HG03108 (cell line): ENCODE results near the gene PSMD1.
"Not testable (repeated sequence)": the region's sequence is repeated elsewhere in the genome, so short reads cannot be mapped to it uniquely, and the experiment has no call there.

Experiments
- ATAC-seq: cut with Tn5 transposase; IDR thresholded peaks from one replicate; pipeline ENCODE4 v1.9.1; 2021; ENCODE audit warnings: moderate library complexity; ENCODE audit not compliant: unreplicated experiment

Gene PSMD1

DNA sequence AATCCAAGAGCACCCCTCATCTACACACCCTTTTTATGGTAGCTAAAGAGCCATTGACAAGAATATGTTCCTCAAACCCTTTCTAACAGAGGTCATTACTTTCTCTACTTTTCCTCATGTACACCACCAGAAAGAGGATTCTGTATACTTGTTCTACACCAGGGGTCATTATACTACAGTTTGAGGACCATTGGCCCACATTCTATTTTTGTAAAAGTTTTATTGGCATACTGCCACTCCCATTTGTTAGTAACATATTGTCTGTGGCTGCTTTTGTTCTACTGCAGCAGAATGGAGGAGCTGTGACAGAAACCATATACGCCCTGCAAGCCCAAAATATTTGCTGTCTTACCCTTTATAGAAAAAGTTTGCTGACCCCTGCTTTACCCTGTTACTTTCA is 53.9 kb downstream of the PSMD1 start:
- ATAC-seq: no peak

DNA sequence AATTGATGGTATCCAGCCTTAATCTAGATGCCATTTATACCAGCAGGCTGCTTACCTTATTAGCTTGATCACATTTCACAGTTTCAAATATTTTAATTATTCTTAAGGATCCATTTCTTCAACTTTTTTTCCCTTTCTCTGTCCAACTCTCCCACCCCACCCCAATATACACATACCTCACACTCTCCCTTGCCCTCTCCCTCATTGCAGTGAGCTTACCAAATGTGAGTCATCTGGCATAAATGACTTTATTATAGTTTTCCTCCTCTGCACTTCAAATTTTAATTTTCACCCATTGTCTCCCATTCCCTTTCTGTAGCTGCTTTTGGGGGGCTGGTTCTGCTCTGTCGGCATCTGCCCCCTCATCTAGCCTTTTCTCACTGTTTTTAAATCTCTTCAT is 55.3 kb downstream of the PSMD1 start:
- ATAC-seq: no peak

DNA sequence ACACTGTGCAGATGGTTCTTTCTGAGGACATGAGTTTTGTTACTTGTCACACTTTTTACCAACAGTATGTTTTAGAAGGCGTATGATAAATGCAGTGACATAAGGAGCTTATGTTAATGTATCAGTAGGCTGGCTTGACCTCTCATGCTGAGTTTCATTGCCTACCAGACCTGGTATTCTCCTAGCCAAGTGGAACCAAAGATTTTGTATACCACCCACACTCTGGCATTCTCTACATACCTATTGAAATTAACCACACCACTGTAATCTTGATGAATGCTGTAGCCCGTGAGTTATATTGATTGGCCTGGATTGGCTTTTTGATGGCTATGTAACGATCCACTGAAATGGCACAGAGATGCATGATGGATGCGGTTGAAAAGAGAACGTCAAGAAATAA is 56.8 kb downstream of the PSMD1 start:
- ATAC-seq: no peak

DNA sequence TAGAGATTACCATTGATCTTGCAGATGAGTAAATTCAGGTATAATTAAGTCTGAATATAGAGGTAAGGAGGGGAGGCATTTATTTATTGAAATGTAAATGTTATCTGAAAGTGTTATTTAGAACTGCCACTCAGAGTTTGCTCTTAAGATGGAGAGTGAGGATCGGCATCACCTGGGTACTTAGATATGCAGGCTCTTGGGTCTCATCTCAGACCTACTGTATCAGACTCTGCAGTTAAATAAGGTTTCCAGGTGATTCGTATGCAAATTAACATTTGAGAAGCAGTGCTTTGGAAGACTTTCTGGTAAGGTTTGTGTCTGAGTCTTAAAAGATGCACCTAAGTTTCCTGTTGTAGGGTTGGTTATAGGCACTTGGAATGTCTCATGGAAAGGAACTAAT is 59.0 kb downstream of the PSMD1 start:
- ATAC-seq: no peak

DNA sequence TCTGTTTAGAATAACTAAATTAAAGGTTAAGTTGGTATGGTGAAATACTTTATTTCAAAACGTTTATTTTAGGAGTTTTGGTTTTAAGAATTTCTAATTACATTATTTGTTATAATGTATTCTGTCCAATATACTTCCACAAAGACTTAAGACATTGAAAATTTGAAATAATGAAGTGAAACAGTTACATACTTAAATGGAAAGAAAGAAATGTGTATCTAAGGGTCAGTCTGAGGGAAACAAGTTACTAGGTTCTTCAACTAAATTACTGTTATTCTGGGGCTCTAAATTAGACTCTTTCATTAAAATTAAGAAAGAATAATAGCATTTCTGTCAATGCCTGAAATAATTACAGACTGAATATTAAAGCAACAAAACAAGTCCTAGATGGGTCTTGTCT is 60.5 kb downstream of the PSMD1 start:
- no peak for ATAC-seq

DNA sequence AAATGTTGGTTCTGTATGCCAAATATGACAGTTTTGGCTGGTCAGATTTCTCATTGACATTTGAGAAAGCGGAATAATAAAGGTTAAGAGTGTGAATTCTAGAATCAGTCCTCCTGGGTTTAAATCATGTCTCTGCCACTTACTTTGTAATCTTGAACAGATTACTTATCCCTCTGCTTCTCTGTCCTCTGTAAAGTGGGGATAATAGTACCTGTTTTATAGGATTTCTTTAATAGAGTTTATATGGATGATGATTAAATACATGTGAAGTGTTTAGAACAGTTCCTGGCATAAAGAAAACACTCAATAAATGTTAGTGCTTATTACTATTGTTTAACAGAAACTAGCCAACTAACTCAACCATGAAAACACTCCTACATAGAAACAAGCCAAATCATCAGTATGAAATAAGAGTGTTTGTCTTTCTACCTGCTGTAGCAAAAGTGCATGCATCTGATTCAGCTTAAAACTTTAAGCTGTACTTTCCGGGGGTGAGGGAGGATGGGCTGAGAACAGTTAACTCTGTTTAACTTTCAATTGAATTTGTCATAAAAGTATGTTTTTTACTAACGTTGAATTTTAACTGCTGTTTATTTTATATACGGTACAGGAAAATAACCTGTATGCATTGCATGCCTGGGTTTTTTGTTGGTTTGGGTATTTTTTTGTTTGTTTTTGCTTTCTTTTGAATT is 61.4 kb downstream of the PSMD1 start:
- ATAC-seq: no peak

DNA sequence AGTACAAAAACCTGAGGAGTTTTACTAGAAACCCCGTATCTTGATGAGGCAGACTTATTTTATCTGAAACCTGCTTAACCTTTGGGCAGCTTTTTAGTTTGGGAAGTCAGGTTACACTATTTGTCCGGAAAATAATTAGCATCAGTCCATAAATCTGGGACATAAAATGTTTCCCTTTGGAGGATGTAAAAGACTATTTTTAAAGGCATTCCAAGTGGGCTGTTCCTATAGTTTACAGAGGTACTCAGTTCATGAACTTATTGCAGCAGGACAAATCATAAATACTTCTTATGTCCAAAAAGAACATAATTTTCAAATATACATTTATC is 61.9 kb downstream of the PSMD1 start:
- no peak for ATAC-seq

DNA sequence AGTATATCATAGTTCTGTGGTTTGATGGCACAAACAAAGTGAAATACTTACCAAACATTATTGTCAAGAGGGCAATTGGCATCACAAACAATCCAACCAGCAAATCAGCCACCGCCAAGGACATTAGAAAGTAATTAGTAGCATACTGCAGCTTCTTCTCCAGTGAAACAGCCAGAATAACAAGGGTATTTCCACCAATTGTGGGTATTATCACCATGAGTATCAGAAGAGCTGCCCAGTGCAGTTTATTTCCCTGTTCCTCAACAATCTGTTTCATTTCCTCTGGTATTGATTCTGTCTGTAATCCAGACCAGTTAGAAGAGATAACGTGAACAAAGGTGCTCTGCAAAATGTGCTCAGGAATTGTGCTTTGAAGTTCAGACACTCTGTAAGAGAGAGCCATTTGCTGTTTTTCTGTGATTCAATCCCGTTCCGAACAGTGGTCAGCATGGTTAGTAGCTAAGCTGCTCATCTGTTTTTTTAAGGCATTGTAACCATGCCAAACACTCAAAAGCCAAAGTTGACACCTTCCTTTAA is 66.8 kb downstream of the PSMD1 start:
- ATAC-seq: no peak

DNA sequence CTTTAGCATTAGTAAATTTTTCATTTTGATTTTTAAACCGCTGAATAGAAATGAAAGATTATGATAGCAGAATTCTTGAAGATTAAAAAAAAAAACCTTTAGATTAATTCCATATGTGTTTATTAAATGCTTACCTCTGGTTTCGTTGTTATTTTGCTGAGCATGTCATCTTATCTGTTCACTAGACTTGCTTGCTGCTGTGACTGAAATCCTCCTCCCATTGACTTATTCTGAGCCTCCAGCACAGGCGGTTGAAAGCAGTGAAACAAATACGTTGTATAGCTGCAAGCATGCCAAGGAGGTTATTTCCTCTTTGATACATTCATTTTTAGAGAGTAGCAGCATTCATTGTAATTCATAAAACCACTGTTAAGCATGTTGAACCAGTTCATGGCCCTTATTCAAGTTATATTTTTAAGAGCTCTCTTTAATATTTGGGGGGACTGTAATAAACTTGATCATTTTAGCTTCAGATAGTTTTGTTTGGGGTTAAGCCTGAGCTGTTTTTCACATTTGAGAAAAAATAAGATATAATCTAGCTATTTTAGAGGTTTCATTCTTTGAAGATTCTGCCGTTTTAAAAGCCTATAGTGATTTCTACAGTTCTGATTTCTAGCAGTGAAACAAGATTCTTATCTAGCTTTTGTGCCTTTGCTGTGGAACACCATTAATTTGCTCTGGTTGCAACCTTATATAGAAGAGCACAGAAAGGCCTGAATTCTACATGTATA is 68.3 kb downstream of the PSMD1 start, which contains the start of gene HTR2B:
HTR2B (minus strand) TSS at position 205 of the 731 bp plus-strand sequence. CDS start 1,278 bp downstream, outside the sequence.
- no peak for ATAC-seq

DNA sequence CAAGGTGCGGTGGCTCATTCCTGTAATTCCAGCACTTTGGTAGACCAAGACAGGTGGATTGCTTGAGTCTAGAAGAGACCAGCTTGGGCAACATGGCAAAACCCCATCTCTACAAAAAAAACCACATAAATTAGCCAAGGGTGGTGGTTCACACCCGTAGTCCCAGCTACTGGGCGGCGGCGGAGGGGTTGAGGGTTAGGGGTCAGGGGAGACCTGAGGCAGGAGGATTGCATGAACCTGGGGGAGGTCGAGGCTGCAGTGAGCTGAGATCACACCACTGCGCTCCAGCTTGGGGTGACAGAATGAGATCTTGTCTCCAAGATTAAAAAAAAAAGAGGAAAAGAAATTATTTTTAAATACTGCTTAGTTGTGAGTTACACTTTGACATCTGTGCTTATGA is 69.5 kb downstream of the PSMD1 start:
- no peak for ATAC-seq

DNA sequence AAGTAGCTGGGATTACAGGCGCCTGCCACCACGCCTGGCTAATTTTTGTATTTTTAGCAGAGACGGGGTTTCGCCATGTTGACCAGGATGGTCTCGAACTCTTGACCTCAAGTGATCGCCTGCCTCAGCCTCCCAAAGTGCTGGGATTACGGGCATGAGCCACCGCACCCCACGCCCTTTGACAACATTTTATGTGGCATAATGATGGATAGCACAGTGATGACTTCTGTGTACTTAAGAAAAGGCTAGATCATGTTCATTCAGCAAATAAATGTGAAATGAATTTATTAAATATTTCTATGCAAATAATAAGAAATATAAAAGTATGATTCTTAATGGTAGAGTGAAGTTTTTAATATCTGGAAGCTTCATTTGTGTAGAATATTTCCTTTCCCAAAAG is 70.8 kb downstream of the PSMD1 start:
- ATAC-seq: no peak

DNA sequence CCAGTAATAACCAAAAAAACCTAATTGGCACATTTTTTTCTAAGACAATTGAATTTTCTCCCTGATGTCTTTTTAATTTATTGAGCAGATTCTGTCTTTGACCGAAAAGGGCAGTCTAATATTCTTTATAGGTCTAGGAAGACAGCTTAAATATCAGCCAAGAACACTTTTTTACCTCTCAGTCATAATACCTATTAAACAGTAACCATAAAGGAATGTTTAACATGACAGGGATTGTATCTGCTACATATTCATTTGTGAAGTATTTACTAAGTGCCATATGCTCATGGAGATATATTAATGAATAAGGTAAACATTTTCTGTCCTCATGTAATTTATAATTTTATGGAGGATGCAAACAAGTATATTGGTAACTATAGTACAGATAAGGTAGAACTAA is 71.3 kb downstream of the PSMD1 start:
- ATAC-seq: no peak

DNA sequence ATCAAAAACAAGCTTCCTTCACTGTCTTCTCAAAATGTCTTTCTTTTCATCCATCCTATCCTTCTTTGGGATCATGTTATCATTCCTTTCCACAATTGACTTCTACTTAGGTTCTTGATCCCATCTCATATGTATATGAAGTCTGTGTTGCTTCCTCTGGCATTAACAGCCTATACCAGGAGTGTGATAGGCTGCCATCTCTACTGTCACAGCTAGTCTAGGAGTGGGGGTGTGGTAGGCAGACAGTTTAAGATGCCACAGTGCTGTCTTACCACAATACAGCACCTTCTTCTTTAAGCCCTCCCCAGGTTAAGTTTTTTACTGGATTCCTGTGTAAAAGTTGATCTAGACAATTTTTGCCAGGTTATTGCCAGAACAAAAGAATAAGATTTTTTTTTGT is 71.9 kb downstream of the PSMD1 start:
- ATAC-seq: no peak

DNA sequence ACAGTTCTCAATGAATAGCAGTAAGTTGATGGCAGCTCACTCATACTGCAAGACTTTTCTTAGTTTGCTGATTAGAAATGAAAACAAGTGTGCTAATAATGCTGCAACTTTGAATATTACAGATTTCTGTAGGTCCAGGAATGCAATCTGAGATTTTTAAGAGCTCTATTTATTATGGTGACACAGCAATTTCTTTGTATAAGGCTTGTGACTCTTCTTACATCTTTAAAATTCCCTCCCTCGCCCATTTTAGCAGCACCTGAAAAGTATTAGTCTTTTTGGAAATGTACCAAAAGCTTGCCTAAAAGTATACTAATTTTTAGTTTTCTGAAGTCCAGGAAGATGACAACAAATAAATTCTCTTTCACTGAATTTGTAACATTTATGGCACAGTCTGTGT is 72.5 kb downstream of the PSMD1 start:
- no peak for ATAC-seq

DNA sequence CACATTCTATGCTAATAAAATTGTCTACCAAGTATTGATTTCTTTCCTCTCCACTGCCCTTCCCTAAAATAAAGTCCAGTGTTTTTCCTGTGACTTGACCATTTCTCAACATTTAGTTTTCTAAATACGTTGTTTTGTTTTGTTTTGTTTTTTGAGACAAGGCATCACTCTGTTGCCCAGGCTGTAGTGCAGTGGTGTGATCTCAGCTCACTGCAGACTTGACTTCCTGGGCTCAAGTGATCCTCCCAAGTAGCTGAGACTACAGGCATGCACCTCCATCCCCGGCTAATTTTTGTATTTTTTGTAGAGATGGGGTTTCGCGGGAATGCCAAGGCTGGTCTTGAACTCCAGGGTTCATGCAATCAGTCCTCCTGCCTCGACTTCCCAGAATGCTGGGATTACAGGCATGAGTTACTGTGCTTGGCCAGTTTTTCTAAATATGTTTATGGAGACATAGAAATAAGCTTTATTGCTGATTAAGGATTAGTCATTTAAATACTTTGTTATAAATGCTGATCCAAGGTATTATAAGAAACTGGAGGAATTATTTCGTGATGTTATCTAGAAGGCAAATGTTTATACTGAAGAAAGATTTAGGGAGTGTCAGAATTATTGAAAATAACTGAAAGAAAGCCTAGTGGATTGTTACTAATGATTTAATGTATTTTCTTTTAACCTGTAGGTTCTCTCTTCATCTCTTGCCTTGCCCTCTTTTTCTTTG is 73.8 kb downstream of the PSMD1 start:
- ATAC-seq: no peak

DNA sequence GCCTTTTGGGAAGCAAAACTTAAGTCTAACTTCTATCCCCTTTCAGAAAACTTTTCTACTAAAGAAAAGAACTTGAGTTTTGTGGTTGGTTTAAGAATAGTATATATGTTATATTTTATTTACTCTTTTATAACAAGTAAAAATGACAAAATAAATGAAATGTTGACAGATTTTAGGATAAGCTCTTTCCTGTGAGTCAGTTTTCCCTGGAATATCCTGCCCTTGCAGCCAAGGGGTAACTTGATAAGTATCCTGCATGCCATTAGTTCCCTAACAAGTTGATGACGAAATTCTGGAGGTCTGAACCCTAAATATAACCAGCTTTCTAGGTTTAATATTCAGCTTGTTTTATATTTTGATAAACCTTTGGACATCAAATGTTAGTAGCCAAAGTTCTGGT is 75.5 kb downstream of the PSMD1 start:
- no peak for ATAC-seq

DNA sequence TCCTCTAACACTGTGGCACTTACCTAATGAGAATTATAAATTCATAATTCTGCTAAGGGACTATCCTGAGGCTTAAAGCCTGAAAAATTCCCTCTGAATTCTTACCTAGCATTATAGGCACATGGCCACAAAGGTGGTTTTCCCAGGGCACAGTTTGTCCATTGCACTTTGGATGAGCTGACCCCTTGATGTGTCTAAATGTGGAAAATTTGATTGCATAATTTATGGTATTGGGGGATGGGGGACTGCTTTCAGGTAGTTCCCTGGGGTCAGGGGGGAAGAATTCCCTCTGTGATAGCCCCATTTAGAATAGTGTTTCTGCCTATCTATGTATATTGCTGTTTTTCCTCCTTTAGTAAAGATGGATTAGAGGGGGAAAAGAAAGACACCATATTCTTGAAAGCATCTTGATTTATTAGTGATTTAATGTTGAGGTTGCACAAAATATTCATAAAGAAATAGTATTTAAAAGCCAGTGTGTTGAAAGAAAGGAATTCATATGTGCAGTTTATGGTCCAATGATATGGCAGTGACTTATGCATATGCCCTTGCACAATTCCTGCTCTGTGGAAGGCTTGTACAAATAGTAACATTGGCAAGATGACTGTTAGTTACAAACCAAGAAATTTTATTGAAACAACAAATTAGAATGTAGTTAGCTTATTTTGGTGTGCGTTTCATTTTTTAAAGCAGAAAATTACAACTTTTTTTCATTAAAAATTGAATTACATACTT is 76.9 kb downstream of the PSMD1 start:
- no peak for ATAC-seq

DNA sequence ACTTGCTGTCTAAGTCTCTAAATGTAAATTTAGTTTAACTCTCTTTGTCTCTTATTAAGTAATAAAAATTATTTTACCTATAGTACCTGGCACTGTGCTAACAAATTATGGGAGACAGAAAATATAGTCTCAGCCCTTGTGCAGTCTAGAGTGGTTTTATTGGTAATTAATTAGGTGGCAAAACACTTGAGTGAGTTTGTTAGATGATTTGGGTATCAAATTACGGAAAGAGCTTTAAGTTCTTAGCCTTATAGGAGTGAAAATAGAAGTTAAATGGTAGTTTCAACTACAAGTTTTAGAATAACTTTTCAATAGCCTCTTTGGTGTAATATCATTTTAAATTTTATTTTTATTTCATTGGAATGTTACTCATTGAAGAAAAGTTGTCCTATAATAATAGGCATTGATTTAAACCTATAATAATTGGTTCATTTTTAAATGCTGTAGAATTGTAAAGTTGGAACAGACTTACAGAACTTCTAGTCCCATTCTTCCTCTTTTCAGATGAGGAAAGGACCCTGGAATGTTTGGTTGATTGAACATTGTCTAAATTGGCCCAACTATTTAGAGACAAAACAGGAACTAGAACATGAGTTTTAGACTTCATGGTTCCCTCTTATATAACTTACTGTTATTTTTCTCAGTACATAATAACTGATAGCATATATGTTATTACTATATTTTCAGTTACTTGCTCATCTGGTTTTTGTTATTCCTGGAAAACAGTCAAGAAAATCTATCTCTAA is 78.4 kb downstream of the PSMD1 start:
- ATAC-seq: no peak

DNA sequence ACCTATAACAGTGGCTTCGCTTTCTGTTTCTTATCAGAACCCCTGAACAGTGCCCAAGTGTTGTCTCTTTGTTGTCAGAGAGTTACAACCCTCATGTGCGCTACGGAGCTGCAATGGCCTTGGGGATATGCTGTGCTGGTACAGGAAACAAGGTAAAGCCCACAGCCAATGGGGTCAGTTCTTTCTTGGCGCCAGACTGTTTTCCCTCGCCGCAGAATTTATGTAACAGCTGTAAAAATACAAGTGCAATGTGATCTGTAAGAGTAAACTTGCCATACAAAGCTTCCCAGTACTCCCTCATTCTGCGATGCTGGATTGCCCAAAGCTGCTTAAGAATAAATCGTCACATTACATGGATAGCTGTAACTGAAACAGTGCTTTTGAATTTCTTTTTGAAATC is 82.0 kb downstream of the PSMD1 start:
- ATAC-seq: no peak

DNA sequence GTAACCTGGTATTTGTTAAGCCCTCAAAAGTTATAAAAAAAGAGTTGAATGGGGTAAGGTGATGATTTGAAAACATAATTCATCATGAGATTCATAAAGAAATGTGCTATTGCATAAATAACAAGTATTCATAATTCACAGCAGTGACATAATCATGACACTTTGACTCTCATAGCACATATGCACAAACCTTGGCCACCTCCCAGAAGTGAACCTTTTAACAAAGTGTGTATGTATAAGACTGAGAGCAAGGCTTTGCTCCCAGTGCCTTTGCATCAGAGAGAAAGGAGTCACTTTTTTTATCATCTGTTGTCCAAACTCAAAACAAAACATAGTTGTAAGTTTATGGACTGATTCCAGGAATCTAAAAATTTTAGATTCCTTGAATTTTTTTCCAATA is 83.1 kb downstream of the PSMD1 start:
- ATAC-seq: no peak

DNA sequence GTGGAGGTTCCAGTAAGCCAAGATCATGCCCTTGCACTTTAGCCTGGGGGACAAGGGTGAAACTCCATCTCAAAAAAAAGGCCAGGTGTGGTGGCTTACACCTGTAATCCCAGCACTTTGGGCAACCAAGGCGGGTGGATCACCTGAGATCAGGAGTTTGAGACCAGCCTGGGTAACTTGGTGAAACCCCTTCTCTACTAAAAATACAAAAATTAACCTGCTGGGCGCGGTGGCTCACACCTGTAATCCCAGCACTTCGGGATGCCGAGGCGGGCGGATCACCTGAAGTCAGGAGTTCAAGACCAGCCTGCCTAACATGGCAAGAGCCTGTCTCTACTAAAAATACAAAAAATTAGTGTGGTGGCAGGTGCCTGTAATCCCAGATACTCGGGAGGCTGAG is 84.1 kb downstream of the PSMD1 start:
- ATAC-seq: not testable (repeated sequence)
